Measurements from ENCODE around the gene HDAC4.

HDAC4 gene

DNA sequence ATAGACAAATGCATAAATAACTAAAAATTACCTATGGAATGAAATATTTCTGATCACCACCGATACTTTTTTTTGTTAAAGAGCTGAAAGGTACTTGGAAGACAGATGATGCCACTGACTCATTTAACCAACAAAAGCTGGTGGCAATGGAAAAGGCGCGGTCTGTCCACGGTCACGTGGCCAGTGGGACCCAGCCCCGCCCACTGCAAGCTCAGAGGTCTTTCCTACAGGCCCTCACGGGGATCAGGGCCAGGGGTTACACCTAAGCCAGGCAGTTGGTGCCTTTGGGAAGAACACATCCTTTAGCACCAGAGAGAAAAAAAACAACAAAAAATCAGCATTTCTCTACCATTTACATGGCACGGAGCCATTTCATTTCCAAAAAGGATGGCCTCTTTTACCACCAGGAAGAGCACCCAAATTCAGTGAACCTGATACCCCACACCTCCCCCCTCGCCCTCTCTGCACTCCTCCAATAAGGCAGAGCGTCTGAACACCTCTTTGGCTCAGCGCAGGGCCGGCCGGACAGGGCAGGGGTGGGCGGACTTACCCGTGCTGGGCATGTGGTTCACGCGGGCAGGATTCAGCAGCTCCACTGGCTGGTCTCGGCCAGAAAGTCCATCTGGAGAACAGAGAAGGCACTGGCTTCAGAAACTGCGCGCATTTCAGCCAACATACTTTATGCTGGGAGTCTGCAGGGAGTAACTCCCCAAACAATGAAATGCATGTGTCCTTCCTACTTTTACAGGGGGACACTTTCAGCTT is 164.6 kb downstream of the HDAC4 start:
- no peaks in the 10 kb centered on the region for H3K79me2 ChIP-seq (ENCODE audit: insufficient read depth, low read length)
- H4K20me1 ChIP-seq (ENCODE audit: insufficient read depth, low read length) = no peaks in the 10 kb centered on the region

DNA sequence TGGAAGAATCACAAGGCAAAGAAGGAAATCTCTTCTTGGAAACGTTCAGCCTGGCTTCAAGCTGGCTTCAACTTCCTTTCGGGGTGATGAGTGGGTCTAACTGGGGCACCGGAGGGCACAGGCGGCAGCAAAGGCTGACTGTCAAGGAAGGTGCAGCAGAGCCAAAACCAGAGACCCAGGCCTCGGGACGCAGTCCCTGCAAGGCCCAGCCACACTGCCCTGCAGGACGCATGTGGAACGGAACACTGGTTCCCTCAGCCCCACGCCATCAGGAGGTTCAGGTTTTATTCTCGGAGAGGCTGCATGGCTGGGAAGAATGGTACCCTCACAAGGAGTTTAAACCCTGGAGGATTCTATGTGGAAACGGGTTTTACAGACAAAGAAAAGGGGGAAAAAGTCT is 165.5 kb downstream of the HDAC4 start:
- Histone ChIP-seq H3K27me3 (ENCODE audit: insufficient read depth, low read length) (no peaks in the 10 kb centered on the region), H3K4me2 (ENCODE audit: low read length) (no peak overlapping the region), H3K9me3 (ENCODE audit: low read length) (no peaks in the 10 kb centered on the region), H3K9ac (ENCODE audit: low read length) (no peak overlapping the region), H3K4me1 (ENCODE audit: insufficient read depth, low read length, severe bottlenecking) (no peaks in the 10 kb centered on the region), H3F3A (ENCODE audit: insufficient read depth, low read length) (no peaks in the 10 kb centered on the region), H4K20me1 (ENCODE audit: insufficient read depth, low read length) (no peaks in the 10 kb centered on the region), H3K4me3 (ENCODE audit: low read depth, low read length, poor library complexity, severe bottlenecking) (no peak overlapping the region), H3K9me2 (ENCODE audit: low read depth, low read length) (no peaks in the 10 kb centered on the region), H3K79me2 (ENCODE audit: insufficient read depth, low read length) (no peaks in the 10 kb centered on the region), H3K27ac (ENCODE audit: low read depth, low read length, poor library complexity, severe bottlenecking) (no peak overlapping the region), H2AFZ (ENCODE audit: low read length) (no peak overlapping the region), H3K36me3 (ENCODE audit: insufficient read depth, low read length) (no peaks in the 10 kb centered on the region)
- TF ChIP-seq, protein P1, sequence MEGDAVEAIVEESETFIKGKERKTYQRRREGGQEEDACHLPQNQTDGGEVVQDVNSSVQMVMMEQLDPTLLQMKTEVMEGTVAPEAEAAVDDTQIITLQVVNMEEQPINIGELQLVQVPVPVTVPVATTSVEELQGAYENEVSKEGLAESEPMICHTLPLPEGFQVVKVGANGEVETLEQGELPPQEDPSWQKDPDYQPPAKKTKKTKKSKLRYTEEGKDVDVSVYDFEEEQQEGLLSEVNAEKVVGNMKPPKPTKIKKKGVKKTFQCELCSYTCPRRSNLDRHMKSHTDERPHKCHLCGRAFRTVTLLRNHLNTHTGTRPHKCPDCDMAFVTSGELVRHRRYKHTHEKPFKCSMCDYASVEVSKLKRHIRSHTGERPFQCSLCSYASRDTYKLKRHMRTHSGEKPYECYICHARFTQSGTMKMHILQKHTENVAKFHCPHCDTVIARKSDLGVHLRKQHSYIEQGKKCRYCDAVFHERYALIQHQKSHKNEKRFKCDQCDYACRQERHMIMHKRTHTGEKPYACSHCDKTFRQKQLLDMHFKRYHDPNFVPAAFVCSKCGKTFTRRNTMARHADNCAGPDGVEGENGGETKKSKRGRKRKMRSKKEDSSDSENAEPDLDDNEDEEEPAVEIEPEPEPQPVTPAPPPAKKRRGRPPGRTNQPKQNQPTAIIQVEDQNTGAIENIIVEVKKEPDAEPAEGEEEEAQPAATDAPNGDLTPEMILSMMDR (IDR thresholded peaks at IDR 0.05; ENCODE audit: low read length) = no peak
- no peak for TF ChIP-seq EZH2 (IDR thresholded peaks at IDR 0.05; ENCODE audit: borderline replicate concordance, low read length)

More for the DNA sequence above, 164.6 kb downstream of the HDAC4 start:
- H3K4me2 ChIP-seq (ENCODE audit: low read length) = no peak overlapping the region
- H3F3A ChIP-seq (ENCODE audit: insufficient read depth, low read length) = no peaks in the 10 kb centered on the region
- H3K9ac ChIP-seq (ENCODE audit: low read length) = no peak overlapping the region
- H3K36me3 ChIP-seq (ENCODE audit: insufficient read depth, low read length) = no peaks in the 10 kb centered on the region
- H3K27me3 ChIP-seq (ENCODE audit: insufficient read depth, low read length) = no peaks in the 10 kb centered on the region
- TF ChIP-seq, protein P1 (IDR thresholded peaks at IDR 0.05; ENCODE audit: low read length) = no peak
- TF ChIP-seq EZH2 (IDR thresholded peaks at IDR 0.05; ENCODE audit: borderline replicate concordance, low read length) = no peak
- no peaks in the 10 kb centered on the region for H3K9me2 ChIP-seq (ENCODE audit: low read depth, low read length)
- no peak overlapping the region for H3K27ac ChIP-seq (ENCODE audit: low read depth, low read length, poor library complexity, severe bottlenecking)
- no peak overlapping the region for H2AFZ ChIP-seq (ENCODE audit: low read length)
- H3K4me3 ChIP-seq (ENCODE audit: low read depth, low read length, poor library complexity, severe bottlenecking) = no peak overlapping the region
- H3K9me3 ChIP-seq (ENCODE audit: low read length) = no peaks in the 10 kb centered on the region
- no peaks in the 10 kb centered on the region for H3K4me1 ChIP-seq (ENCODE audit: insufficient read depth, low read length, severe bottlenecking)

DNA sequence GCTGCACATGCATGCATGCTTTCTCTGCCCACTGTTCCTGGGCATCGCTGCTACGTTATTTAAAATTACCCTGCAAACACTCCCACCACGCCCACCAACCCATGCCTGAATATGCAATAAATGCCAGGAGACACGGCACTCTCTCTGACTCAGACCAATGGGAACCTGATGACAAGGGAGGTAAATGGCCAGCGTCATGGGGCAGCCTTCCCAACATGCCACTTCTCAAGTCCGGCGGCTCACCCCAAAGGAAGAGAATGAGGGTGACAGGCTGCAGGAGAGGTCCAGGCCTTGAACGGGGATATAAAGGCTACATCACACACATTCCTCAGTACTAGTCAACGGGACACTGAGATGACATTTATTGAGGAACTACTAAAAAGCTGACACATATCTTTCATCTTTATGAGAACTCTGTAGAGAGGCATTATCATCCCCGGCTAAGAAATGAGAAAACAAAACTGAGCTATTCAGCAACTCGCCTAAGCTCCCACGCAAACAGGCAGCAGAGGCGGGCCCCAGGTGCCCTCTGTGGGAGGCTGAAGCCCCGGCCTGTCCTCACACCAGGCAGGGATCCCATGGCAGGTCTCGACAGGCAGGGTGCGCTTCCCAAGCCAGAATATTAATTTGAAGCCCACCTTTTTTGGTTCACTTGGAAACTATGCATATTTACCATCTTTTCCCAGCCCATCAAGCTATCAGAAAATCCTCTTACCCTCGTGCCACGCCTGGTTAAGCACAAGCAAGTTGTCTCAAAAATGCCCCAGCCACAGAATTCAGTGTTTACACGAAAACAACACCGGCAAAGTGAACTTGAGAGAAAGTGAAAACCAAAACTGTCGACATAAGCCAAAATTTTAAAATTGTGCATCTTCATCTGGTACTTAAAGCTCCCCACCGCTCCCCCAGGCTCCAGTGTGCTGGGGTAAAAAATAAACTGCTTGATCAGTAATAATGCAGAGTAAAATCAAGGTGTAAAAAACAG is 166.3 kb downstream of the HDAC4 start:
- Histone ChIP-seq H3K9me3 (ENCODE audit: low read length) (no peaks in the 10 kb centered on the region), H3K4me2 (ENCODE audit: low read length) (no peak overlapping the region), H3K27me3 (ENCODE audit: insufficient read depth, low read length) (no peaks in the 10 kb centered on the region), H3K79me2 (ENCODE audit: insufficient read depth, low read length) (no peaks in the 10 kb centered on the region), H3K9me2 (ENCODE audit: low read depth, low read length) (no peaks in the 10 kb centered on the region), H3F3A (ENCODE audit: insufficient read depth, low read length) (no peaks in the 10 kb centered on the region), H4K20me1 (ENCODE audit: insufficient read depth, low read length) (no peaks in the 10 kb centered on the region), H3K36me3 (ENCODE audit: insufficient read depth, low read length) (no peaks in the 10 kb centered on the region), H2AFZ (ENCODE audit: low read length) (no peak overlapping the region), H3K4me1 (ENCODE audit: insufficient read depth, low read length, severe bottlenecking) (no peaks in the 10 kb centered on the region), H3K27ac (ENCODE audit: low read depth, low read length, poor library complexity, severe bottlenecking) (no peak overlapping the region), H3K9ac (ENCODE audit: low read length) (no peak overlapping the region), H3K4me3 (ENCODE audit: low read depth, low read length, poor library complexity, severe bottlenecking) (no peak overlapping the region)
- TF ChIP-seq EZH2 (IDR thresholded peaks at IDR 0.05; ENCODE audit: borderline replicate concordance, low read length) = no peak
- TF ChIP-seq, protein P1 (IDR thresholded peaks at IDR 0.05; ENCODE audit: low read length) = no peak
